HL-60 (cell line): ENCODE data around the gene PLCB1.

Experiments
- DNase-seq, 2 experiments: peaks; one replicate each; pipeline ENCODE4 v3.0.0-alpha.2; 2010 to 2020; ENCODE audit warnings: low read depth in 1 of 2, low spot score in 1 of 2
- H3K27ac ChIP-seq: fragments of 250-450 bp; sonication (Bioruptor Pico); replicated peaks from 2 replicates; pipeline ENCODE4 v1.5.1; 2020; ENCODE audit warnings: mild to moderate bottlenecking, moderate library complexity
- H3K27me3 ChIP-seq: fragments of 250-450 bp; sonication (Bioruptor Pico); 2 replicates; pipeline ENCODE4 v1.5.1; 2021; ENCODE audit warnings: mild to moderate bottlenecking, moderate library complexity; ENCODE audit not compliant: insufficient read depth, poor library complexity, severe bottlenecking
- H3K4me3 ChIP-seq: replicated peaks from 2 replicates; pipeline ENCODE4 v1.5.1; 2011; ENCODE audit warnings: mild to moderate bottlenecking, control low read depth, low read length; ENCODE audit not compliant: insufficient read depth
- GABPA ChIP-seq: IDR thresholded peaks from 2 replicates; pipeline ENCODE4 v1.6.1; 2012; ENCODE audit warnings: low read depth
- POLR2AphosphoS5 ChIP-seq: IDR thresholded peaks from 2 replicates; pipeline ENCODE4 v1.6.1; 2012; ENCODE audit warnings: low read depth
- SPI1 ChIP-seq: IDR thresholded peaks from 2 replicates; pipeline ENCODE4 v1.6.1; 2012; ENCODE audit warnings: low read depth, mild to moderate bottlenecking, borderline replicate concordance
- TF ChIP-seq, protein P1 (sequence below): IDR thresholded peaks from 2 replicates; pipeline ENCODE4 v1.6.1; 2012; ENCODE audit warnings: low read depth; ENCODE audit not compliant: insufficient replicate concordance
- TF ChIP-seq, protein P2 (sequence below): IDR thresholded peaks from one replicate; pipeline ENCODE4 v1.5.1; 2011; ENCODE audit warnings: low read length, control low read depth, inconsistent platforms; ENCODE audit not compliant: insufficient read depth

The PLCB1 gene

DNA sequence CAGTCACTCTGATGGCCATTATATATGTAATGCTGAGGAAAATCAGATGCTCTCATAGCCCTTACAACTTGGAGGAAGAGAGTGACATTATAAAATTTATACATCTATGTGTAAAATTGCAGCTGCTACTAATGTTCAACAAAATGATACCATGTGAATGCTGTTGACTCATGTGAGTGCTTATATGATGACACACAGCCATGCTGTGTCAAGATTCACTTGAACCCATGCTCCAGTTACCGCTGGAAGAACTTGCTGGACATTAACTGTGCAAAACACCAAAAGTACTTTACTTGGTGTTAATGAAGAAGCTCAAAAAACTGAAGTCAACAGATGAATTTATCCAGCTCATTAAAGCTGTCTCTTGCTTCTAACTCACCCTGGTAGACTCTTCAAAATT, 617.9 kb downstream of the PLCB1 start:
- DNase-seq, result no peak
- TF ChIP-seq, protein P1, sequence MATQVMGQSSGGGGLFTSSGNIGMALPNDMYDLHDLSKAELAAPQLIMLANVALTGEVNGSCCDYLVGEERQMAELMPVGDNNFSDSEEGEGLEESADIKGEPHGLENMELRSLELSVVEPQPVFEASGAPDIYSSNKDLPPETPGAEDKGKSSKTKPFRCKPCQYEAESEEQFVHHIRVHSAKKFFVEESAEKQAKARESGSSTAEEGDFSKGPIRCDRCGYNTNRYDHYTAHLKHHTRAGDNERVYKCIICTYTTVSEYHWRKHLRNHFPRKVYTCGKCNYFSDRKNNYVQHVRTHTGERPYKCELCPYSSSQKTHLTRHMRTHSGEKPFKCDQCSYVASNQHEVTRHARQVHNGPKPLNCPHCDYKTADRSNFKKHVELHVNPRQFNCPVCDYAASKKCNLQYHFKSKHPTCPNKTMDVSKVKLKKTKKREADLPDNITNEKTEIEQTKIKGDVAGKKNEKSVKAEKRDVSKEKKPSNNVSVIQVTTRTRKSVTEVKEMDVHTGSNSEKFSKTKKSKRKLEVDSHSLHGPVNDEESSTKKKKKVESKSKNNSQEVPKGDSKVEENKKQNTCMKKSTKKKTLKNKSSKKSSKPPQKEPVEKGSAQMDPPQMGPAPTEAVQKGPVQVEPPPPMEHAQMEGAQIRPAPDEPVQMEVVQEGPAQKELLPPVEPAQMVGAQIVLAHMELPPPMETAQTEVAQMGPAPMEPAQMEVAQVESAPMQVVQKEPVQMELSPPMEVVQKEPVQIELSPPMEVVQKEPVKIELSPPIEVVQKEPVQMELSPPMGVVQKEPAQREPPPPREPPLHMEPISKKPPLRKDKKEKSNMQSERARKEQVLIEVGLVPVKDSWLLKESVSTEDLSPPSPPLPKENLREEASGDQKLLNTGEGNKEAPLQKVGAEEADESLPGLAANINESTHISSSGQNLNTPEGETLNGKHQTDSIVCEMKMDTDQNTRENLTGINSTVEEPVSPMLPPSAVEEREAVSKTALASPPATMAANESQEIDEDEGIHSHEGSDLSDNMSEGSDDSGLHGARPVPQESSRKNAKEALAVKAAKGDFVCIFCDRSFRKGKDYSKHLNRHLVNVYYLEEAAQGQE, result no peak
- TF ChIP-seq GABPA (no peak), POLR2AphosphoS5 (no peak), SPI1 (no peak)
- TF ChIP-seq, protein P2, sequence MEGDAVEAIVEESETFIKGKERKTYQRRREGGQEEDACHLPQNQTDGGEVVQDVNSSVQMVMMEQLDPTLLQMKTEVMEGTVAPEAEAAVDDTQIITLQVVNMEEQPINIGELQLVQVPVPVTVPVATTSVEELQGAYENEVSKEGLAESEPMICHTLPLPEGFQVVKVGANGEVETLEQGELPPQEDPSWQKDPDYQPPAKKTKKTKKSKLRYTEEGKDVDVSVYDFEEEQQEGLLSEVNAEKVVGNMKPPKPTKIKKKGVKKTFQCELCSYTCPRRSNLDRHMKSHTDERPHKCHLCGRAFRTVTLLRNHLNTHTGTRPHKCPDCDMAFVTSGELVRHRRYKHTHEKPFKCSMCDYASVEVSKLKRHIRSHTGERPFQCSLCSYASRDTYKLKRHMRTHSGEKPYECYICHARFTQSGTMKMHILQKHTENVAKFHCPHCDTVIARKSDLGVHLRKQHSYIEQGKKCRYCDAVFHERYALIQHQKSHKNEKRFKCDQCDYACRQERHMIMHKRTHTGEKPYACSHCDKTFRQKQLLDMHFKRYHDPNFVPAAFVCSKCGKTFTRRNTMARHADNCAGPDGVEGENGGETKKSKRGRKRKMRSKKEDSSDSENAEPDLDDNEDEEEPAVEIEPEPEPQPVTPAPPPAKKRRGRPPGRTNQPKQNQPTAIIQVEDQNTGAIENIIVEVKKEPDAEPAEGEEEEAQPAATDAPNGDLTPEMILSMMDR, result no peak
- H3K4me3 ChIP-seq, result no peak overlapping the region

DNA sequence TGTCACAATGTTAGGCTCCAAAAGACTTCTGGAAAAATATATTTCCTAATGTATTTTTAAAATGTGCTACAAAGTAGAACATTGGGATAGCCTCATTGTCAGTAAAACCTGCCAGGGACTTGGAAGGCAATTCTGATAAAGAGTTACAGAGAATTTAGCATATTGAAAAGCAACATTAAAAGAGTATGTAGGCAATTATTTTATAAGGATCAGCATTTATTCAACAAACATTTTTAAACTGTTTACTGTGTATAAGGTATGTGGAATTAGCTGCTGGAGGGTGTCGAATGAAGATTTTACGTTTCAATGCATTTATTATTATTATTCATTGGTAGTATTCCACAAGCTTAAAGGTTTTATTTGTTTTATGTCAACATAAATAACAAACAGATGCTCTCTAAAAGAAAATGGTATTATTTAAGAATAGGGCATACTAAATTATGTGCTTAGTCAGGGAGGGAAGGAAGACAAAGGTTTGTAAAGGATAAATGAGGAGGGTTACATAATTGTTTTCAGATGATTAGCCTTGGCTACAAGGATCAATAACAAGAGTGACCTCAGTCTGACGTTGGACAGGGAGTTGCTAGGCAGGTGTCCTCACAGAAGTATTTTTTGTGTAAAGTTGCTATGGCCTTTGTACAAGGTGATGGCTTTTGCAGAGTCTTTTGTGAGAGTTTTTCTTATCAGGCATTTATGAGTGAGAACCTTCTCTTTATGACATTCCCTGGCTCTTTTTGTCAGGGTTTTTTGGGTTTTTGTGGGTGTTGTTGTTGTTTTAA, 623.5 kb downstream of the PLCB1 start:
- no peak overlapping the region for H3K27ac ChIP-seq
- no peaks in the 10 kb centered on the region for H3K27me3 ChIP-seq
- no peak for TF ChIP-seq GABPA
- DNase-seq, result no peak
- H3K4me3 ChIP-seq, result no peak overlapping the region

More for the DNA sequence above, 617.9 kb downstream of the PLCB1 start:
- H3K27ac ChIP-seq, result no peak overlapping the region
- H3K27me3 ChIP-seq, result no peaks in the 10 kb centered on the region

DNA sequence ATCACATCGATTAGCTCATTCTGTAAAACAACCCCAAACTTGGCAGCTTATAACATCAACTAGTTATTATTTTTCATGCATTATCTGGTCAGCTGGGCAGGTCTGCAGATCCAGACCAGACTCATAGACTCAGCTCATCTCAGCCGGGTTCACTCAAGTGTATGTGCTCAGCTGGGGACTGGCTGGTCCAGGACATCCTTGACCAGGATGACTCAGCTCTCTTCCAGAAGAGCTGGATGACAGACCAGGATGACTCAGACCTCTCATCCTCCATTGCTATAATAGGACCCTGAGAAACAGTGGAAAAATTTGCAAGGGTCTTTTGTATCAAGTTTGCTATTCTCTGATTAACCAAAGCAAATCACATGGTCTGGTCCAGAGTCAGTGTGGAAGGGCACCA, 624.3 kb downstream of the PLCB1 start:
- Histone ChIP-seq H3K4me3 (no peak overlapping the region), H3K27me3 (no peaks in the 10 kb centered on the region), H3K27ac (no peak overlapping the region)
- no peak for DNase-seq
- TF ChIP-seq, protein P1, result no peak
- no peak for TF ChIP-seq SPI1

DNA sequence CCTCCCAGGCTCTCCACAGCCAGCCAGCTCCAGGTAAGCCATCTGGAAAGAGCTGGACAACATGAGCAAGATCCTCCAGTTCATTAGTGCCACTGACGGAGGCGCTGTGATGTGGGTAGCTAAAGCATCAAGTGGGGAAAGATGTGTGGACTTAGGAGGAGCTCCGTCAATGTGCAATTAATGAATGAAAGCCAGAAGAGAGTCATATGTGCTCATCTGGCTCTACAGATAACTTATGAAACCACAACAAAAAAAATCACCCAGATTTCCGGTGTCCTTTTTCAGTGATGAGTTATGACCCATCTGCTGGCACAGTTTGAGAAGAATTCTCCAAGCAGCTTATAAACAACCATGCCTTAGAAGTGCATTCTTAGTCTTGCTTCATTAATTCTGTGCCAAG, 625.1 kb downstream of the PLCB1 start:
- DNase-seq, result no peak
- H3K27me3 ChIP-seq, result no peaks in the 10 kb centered on the region
- TF ChIP-seq, protein P2, result no peak
- TF ChIP-seq POLR2AphosphoS5, result no peak
- TF ChIP-seq SPI1, result no peak
- TF ChIP-seq, protein P1, result no peak
- no peak for TF ChIP-seq GABPA
- H3K4me3 ChIP-seq, result no peak overlapping the region
- no peak overlapping the region for H3K27ac ChIP-seq
